SH-SY5Y (cell line): ENCODE results near the gene RNF115.

Experiments
- GATA2 ChIP-seq: IDR thresholded peaks from 2 replicates; pipeline ENCODE4 v1.6.1; 2011; ENCODE audit warnings: mild to moderate bottlenecking, low read depth, low read length
- GATA3 ChIP-seq: IDR thresholded peaks from 2 replicates; pipeline ENCODE4 v1.6.1; 2011; ENCODE audit warnings: low read depth, mild to moderate bottlenecking, low read length, moderate library complexity

GRCh38 chr1:145806844-145807243 lies 17.1 kb downstream of the RNF115 start:
- TF ChIP-seq GATA2, result no peak
- no peak for TF ChIP-seq GATA3
